Measurements from ENCODE around the gene BRIX1. TPM values are rescaled to one million over a fixed set of nuclear protein-coding genes. Genes with fewer than 3 reads are reported as not detected.

BRIX1 gene
- total and polyA plus RNA-seq, 2 of the 4 experiments (the other 2 are of a cell fraction): 15.1 to 26.1 TPM

GRCh38 chr5:34926318-34926888 lies 10.9 kb downstream of the BRIX1 start:
- Histone ChIP-seq H3K9me3 (ENCODE audit: control insufficient read depth, insufficient read depth, low read length) (no peaks in the 10 kb centered on the region), H3K56ac (ENCODE audit: extremely low read depth, insufficient read depth, low read length) (no peak overlapping the region), H3K9me1 (ENCODE audit: insufficient read depth, low read length) (no peaks in the 10 kb centered on the region), H2BK120ac (ENCODE audit: low read depth, low read length) (no peak overlapping the region), H4K91ac (ENCODE audit: insufficient read depth, low read depth, low read length) (no peak overlapping the region), H3K4me2 (ENCODE audit: low read depth, low read length) (no peak overlapping the region), H4K20me1 (ENCODE audit: insufficient read depth, low read length) (peaks cover 6% of the 10 kb centered on the region; the same call in 1 of the 2 replicates), H3K4me3 (ENCODE audit: insufficient read depth, low read depth, low read length) (no peak overlapping the region), H3K4ac (ENCODE audit: low read depth, low read length) (no peak overlapping the region), H3K18ac (ENCODE audit: low read depth, low read length) (no peak overlapping the region), H3K4me1 (ENCODE audit: control insufficient read depth, insufficient read depth, low read length) (peaks cover 5% of the 10 kb centered on the region), H2AK5ac (ENCODE audit: low read depth, low read length) (no peak overlapping the region), H2BK15ac (ENCODE audit: low read depth, low read length) (no peak overlapping the region), H3K9ac (ENCODE audit: low read depth, low read length) (no peak overlapping the region), H2AK9ac (replicated peaks; ENCODE audit: low read depth, low read length, poor library complexity) (no peak overlapping the region), H3K23ac (ENCODE audit: low read depth, low read length) (no peak overlapping the region), H4K8ac (ENCODE audit: low read depth in 2 of 2, low read length in 2 of 2) (no peak overlapping the region), H4K5ac (ENCODE audit: low read depth, low read length) (no peak overlapping the region), H3K27ac (ENCODE audit: insufficient read depth, low read length) (no peak overlapping the region), H3K36me3 (ENCODE audit: control insufficient read depth, insufficient read depth, low read length) (peaks cover 13% of the 10 kb centered on the region), H3K14ac (replicated peaks; ENCODE audit: low read depth, low read length) (no peak overlapping the region), H2BK5ac (ENCODE audit: low read depth, low read length, poor library complexity, severe bottlenecking) (no peak overlapping the region), H3K27me3 (ENCODE audit: control insufficient read depth, insufficient read depth, low read length) (no peaks in the 10 kb centered on the region), H3K79me1 (ENCODE audit: low read depth in 1 of 2, low read length in 2 of 2) (peaks cover 6 to 32% of the 10 kb centered on the region in 2 experiments), H2AFZ (replicated peaks; ENCODE audit: low read length, poor library complexity) (no peak overlapping the region), H2BK20ac (ENCODE audit: low read depth, low read length) (no peak overlapping the region)
- no CpG with 5 or more reads among the region's 3 CpGs for WGBS, 2 experiments (ENCODE audit: extremely low coverage in 2 of 2, insufficient read length in 1 of 2)
- POLR2A ChIA-PET (ENCODE audit: unreplicated experiment): interaction anchor here (0.6 kb wide), 1 partner anchor 24 kb away, joined by 6 read pairs; no protein-coding TSS in a partner anchor
- intact Hi-C loops (cut with micrococcal nuclease): no loop called here
- DNase-seq (no peak), ATAC-seq (ENCODE audit: low read depth) (no peak)
- dilution Hi-C loops (cut with HindIII; ENCODE audit: low sequenced_read_pairs, unreplicated experiment): no loop called here
- BruUV-seq (replicated peaks): no TSS peak
- TF ChIP-seq RCOR1 (IDR thresholded peaks at IDR 0.05; ENCODE audit: insufficient replicate concordance, low read length): no peak
- TF ChIP-seq MAFK (IDR thresholded peaks at IDR 0.05; ENCODE audit: low read depth, low read length): no peak
- TF ChIP-seq RFX5 (IDR thresholded peaks at IDR 0.05; ENCODE audit: low read depth, low read length): no peak
- no peak for TF ChIP-seq BHLHE40 (IDR thresholded peaks at IDR 0.05; ENCODE audit: low read depth, low read length)
- no peak for TF ChIP-seq SMC3 (IDR thresholded peaks at IDR 0.05; ENCODE audit: low read depth, low read length)
- in situ Hi-C loops (cut with MboI; ENCODE audit: low sequenced_read_pairs): no loop called here
- CTCF ChIA-PET: no interaction called here
